K562 treated with DMSO at 1 percent for 48 hours (cell line): ENCODE measurements around the gene CCM2. TPM values are rescaled to one million over a fixed set of nuclear protein-coding genes. Genes with fewer than 3 reads are reported as not detected.

Source experiments
- total RNA-seq: library from RNA; unstranded; fragments of 300-600 nt; gene quantifications from 2 replicates; pipeline ENCODE4 v1.2.3, GENCODE V29; 2022; ENCODE audit warnings: low replicate concordance; ENCODE audit errors: extremely low read depth

Gene CCM2
- total RNA-seq: not detected in 2 replicates

DNA sequence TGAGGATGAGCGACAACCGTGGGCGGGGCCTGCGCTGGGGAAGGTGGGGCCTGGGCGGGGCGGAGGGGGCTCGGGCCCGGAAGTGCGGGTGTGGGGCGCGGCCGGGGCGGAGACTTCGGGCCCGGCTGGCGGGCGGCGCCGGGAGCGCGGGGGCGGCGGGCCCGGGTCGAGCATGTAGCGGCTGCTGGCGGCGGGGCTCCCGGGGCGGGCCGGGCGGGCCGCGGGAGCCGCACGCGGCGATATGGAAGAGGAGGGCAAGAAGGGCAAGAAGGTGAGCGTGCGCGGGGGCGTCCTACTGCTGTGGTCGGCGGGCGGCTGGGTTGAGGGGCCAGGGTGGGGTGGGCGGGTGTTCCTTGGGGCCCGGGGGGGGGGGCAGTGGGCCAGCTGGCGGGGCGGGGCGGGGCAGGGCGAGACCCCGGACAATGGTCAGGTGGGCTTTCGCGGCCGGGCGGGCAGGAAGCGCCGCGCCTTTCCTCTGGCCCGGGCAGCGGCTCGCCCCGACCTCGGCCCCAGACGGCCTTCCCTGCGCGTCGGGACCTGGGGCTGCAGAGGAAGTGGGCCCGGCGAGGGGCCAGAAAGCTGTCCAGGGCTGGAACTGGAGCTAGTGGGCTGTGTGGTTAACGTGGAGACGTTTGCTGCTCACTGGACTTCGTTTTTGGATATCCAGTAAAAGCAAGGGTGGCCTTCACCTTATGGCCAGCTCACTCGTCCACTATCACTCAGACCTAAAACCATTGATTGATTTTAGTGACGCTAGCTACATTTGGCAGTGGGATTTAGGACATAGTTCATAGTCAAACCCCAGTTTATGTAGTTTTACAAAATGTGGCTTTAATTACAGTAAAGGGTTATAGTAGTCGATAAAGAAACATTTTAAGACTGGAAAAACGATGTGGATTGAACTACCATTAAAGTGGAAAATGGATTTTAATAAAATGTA lies at the start of gene CCM2:
CCM2 (plus strand) TSS at position 109 of the 940 bp plus-strand sequence; CDS start at position 242, 133 bp downstream.

DNA sequence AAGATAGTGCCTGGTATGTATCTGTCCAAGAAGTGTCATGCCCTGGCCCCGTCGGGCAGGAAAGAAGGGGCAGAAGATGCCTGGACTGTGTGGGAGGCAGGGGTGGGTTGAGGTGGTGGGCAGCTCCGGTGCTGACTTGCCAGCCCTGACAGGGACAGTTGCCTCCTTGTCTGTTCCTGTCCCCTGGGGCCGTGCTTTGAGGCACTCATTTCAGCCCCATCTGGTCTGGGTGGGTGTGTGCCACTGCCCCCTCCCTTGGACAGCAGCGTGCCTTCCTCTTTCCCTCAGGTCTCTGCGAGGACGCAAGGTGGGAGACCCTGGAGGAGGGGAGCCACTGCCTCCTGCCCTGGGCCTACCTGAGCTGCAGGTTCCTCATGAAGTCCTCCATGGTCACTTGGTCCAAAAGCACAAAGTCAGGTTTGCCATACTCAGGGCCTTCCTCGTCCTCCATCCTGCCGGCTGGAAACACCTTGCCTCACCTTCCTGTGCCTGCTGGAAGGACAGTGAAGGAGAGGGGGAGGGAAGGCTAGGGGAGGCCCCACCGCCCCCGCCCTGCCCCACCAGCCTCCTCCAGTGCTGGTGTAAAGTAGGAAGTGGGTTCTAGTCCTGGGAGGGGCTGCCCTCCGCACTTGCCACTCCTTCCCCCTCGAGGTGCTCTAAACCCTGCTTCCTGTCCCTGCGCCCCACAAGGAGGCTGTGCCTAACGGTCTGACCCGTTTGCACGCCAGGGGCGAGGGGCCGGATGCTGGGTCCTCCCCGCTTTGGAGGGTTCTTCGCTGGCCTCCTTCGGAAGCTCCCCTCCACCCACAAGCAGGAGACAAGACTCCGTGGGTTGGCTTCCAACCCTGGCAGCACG lies 21.3 kb upstream of the CCM2 start, which contains the start of gene MYO1G:
MYO1G (minus strand) TSS at position 505 of the 856 bp plus-strand sequence; CDS start at position 451, 54 bp downstream.

DNA sequence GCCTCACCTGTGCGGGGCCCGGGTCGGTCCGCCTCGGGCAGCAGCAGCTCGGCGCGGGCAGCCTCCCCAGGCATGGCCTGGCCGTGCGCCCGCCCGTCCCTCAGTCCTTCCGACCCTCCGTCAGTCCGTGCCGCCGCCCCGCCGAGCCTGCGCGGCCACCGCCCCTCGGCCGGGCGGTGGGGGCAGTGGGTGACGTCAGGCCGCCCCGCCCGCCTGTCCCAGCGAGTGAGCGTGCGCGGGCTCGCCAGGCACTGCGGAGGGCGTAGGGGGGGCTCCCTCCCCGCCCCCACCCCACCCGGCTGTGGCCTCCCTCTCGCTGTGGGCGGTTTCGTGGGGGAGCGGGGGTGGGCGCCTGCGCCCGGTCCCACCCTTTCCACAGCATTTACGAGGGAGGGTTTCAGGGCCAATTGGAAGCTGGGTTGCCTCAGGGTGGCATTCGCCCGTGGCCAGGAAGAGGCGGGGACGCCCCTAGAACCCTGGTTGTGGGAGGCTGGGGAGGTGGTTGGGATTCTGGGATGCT lies 88.9 kb downstream of the CCM2 start, which contains the start of gene NACAD:
NACAD (minus strand) TSS at position 149 of the 520 bp plus-strand sequence; CDS start at position 74, 75 bp downstream.

DNA sequence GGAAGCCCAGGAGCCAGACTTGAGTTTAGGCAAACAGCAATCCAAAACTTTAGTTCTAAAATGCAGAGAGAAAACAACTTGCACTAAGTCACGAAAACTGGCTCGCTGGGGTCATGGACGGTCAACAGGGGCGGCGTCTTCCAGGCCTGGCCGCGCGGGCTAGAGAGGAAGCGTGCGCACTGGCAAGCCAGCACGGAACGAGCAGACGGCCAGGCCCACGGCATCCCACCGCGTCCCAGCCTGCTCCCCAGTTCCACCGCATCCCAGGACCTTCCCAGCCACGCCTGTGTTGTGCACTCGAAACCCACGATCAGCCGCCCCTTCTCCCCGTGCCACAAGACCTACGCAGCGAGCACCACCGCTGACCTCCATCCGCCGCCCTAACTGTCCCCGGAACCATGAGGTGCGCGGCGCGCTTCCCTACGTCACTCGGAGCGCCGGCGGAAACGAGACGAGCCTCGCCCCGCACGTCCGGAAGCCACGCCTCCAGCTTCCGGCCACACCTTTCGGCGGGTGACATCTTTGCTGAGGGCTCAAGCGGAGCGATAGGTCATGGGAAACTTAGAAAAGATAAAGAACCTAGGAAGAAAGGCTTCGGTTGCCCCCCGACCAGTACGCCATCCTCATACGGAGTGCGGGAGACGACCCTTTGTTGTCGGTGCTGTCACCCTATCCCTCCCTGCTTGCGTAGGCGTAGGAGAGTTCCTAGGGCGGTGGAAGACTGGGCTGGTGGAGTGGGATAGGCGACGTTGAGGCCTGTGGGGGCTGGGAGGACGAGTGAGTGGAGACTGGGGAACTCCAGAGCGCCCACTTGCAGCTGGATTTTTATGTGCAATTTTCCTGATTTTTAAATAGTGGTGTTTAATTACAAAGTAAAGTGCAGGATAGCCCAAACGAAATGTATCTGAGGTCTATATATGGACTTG lies 111.6 kb downstream of the CCM2 start, which contains the start of gene TBRG4:
TBRG4 (minus strand) TSS at position 400 of the 926 bp plus-strand sequence. CDS start 2,460 bp downstream, outside the sequence.

Other genes starting within 250 kb of the CCM2 start
- 1,475 and 1,935 TPM in 2 replicates for gene PPIA, start 203.5 kb upstream of the CCM2 start, total RNA-seq
- not detected in 2 replicates for gene H2AZ2, start 152.1 kb upstream of the CCM2 start, total RNA-seq
- gene PURB, start 114.7 kb upstream of the CCM2 start, total RNA-seq: not detected in 2 replicates
- not detected in 2 replicates for gene MYO1G, start 21.2 kb upstream of the CCM2 start, total RNA-seq
- not detected in 2 replicates for gene NACAD, start 88.8 kb downstream of the CCM2 start, total RNA-seq
- not detected in 2 replicates for gene TBRG4, start 111.5 kb downstream of the CCM2 start, total RNA-seq
- gene RAMP3, start 157.6 kb downstream of the CCM2 start, total RNA-seq: not detected in 2 replicates